ENCODE results near the gene HIF1AN.

HIF1AN gene

DNA sequence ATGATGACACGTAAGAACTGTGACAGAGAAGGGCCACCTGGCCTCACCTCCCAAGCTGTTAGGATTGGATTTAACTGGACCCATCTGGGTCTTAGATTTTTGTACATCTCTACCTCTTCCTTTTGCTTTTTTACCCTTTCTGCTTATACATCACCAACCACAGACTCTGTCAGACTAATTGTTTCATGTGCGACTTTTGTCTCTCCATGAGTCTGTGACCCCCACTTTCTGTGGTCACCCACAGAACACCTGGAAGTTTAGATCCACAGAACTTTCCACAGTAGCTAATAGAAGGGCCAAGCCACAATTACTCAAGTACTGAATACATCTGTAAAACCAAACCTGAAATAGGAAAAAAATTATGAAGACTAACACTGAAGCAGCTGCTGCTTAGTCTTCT, 39.2 kb upstream of the HIF1AN start:
- H3K4ac ChIP-seq (ENCODE audit: low read depth in 1 of 2, low read length in 2 of 2) = no peak overlapping the region
- no peak overlapping the region for H3K18ac ChIP-seq (ENCODE audit: low read depth in 1 of 2, low read length in 2 of 2)
- 86% methylated on average over 2 of the region's 2 CpGs for WGBS

DNA sequence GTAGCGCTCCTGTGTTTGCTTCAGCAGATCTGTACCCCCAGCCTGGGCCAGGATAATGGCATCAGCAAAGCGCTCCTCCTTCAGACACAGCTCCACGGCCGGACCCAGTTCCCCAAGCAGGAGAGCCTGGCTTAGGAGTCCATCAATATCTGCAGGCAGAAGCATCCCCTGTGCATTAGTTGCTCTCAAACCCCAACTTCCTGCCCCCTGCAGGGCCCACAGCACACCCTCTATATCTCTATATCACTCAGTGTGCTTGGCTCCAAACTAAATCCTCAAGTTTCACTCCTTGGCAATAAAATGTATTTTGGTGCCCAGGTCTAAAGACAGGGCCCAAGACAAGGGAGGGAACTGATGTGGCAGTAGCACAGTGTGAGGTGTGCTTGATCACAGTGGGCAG, 37.7 kb upstream of the HIF1AN start:
- no peak overlapping the region for H3K9ac ChIP-seq (ENCODE audit: low read length)
- 98% methylated on average over 4 of the region's 4 CpGs for WGBS
- peaks cover 26 to 57% of the 10 kb centered on the region in 2 experiments for H3K36me3 ChIP-seq (ENCODE audit: control insufficient read depth in 1 of 2, insufficient read depth in 2 of 2, low read depth in 1 of 2, low read length in 2 of 2)
- no peak overlapping the region for H2AK5ac ChIP-seq (ENCODE audit: low read length, severe bottlenecking)
- H3K23ac ChIP-seq (ENCODE audit: low read length in 2 of 2) = no peak overlapping the region
- H2BK5ac ChIP-seq (ENCODE audit: low read depth, low read length, poor library complexity, severe bottlenecking) = no peak overlapping the region
- H3K4me3 ChIP-seq (ENCODE audit: insufficient read depth in 1 of 2, low read depth in 1 of 2, low read length in 2 of 2) = no peak overlapping the region
- peaks cover 0 to 8% of the 10 kb centered on the region in 2 experiments for H3K27me3 ChIP-seq (ENCODE audit: control insufficient read depth in 1 of 2, insufficient read depth in 1 of 2, low read length in 2 of 2)
- H2AFZ ChIP-seq (ENCODE audit: low read depth, low read length) = no peak overlapping the region
- no peak overlapping the region for H3K4me2 ChIP-seq (ENCODE audit: low read length, poor library complexity, severe bottlenecking)
- H2BK120ac ChIP-seq (ENCODE audit: low read depth, low read length) = no peak overlapping the region
- no peak overlapping the region for H4K91ac ChIP-seq (ENCODE audit: low read length)
- H3K9me3 ChIP-seq (ENCODE audit: control insufficient read depth, low read length) = no peaks in the 10 kb centered on the region
- no peak overlapping the region for H3K18ac ChIP-seq (ENCODE audit: low read depth in 1 of 2, low read length in 2 of 2)
- H3K4me1 ChIP-seq (ENCODE audit: control insufficient read depth, insufficient read depth, low read depth, low read length) = no peaks in the 10 kb centered on the region
- no peak overlapping the region for H3K4ac ChIP-seq (ENCODE audit: low read depth in 1 of 2, low read length in 2 of 2)
- H2BK15ac ChIP-seq (ENCODE audit: low read depth, poor library complexity, severe bottlenecking) = no peak overlapping the region
- no peak overlapping the region for H3K14ac ChIP-seq (ENCODE audit: low read length in 2 of 2)
- DNase-seq = no peak
- no peak overlapping the region for H2BK12ac ChIP-seq (ENCODE audit: low read length in 2 of 2)
- H3K79me1 ChIP-seq (replicated peaks; ENCODE audit: low read length, poor library complexity, severe bottlenecking) = no peaks in the 10 kb centered on the region
- no peak overlapping the region for H3K27ac ChIP-seq (ENCODE audit: low read length, poor library complexity, severe bottlenecking)
- H4K8ac ChIP-seq (ENCODE audit: low read length) = no peak overlapping the region

More for the DNA sequence above, 39.2 kb upstream of the HIF1AN start:
- H2BK5ac ChIP-seq (ENCODE audit: low read depth, low read length, poor library complexity, severe bottlenecking) = no peak overlapping the region
- no peak overlapping the region for H2AK5ac ChIP-seq (ENCODE audit: low read length, severe bottlenecking)
- DNase-seq = no peak
- no peak overlapping the region for H4K91ac ChIP-seq (ENCODE audit: low read length)
- H3K4me1 ChIP-seq (ENCODE audit: control insufficient read depth, insufficient read depth, low read depth, low read length) = no peaks in the 10 kb centered on the region
- H3K9me3 ChIP-seq (ENCODE audit: control insufficient read depth, low read length) = no peaks in the 10 kb centered on the region
- H3K9ac ChIP-seq (ENCODE audit: low read length) = no peak overlapping the region
- H3K4me3 ChIP-seq (ENCODE audit: insufficient read depth in 1 of 2, low read depth in 1 of 2, low read length in 2 of 2) = no peak overlapping the region
- no peak overlapping the region for H2BK12ac ChIP-seq (ENCODE audit: low read length in 2 of 2)
- no peak overlapping the region for H2BK15ac ChIP-seq (ENCODE audit: low read depth, poor library complexity, severe bottlenecking)
- no peak overlapping the region for H3K4me2 ChIP-seq (ENCODE audit: low read length, poor library complexity, severe bottlenecking)
- H3K36me3 ChIP-seq (ENCODE audit: control insufficient read depth in 1 of 2, insufficient read depth in 2 of 2, low read depth in 1 of 2, low read length in 2 of 2) = peaks cover 22 to 51% of the 10 kb centered on the region in 2 experiments
- peaks cover 0 to 8% of the 10 kb centered on the region in 2 experiments for H3K27me3 ChIP-seq (ENCODE audit: control insufficient read depth in 1 of 2, insufficient read depth in 1 of 2, low read length in 2 of 2)
- no peak overlapping the region for H3K27ac ChIP-seq (ENCODE audit: low read length, poor library complexity, severe bottlenecking)
- H3K14ac ChIP-seq (ENCODE audit: low read length in 2 of 2) = no peak overlapping the region
- no peak overlapping the region for H4K8ac ChIP-seq (ENCODE audit: low read length)
- H2AFZ ChIP-seq (ENCODE audit: low read depth, low read length) = no peak overlapping the region
- H3K79me1 ChIP-seq (replicated peaks; ENCODE audit: low read length, poor library complexity, severe bottlenecking) = no peaks in the 10 kb centered on the region
- no peak overlapping the region for H3K23ac ChIP-seq (ENCODE audit: low read length in 2 of 2)
- no peak overlapping the region for H2BK120ac ChIP-seq (ENCODE audit: low read depth, low read length)

DNA sequence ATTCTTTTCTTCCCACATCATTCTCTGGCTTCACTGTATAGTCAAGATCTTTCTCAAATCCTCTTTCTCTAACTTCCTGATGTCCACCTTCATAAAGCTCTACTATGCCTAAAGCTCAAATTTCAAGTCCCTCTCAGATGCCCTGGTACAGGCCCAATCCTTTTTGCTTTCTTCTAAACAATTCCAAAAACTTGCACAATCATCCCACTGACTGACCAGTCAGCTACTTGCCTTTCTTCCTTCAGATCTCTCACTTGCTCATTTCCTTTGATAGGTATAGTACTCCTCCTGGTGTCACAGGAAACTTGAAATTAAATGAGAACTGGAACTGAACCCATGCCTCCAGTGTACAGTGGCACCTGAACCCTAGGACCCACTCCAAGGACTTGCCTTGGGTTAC, 34.3 kb upstream of the HIF1AN start:
- Histone ChIP-seq H2AK5ac (ENCODE audit: low read length, severe bottlenecking) (no peak overlapping the region), H4K91ac (ENCODE audit: low read length) (no peak overlapping the region), H3K4me3 (ENCODE audit: insufficient read depth in 1 of 2, low read depth in 1 of 2, low read length in 2 of 2) (no peak overlapping the region), H3K36me3 (ENCODE audit: control insufficient read depth in 1 of 2, insufficient read depth in 2 of 2, low read depth in 1 of 2, low read length in 2 of 2) (peaks cover 31 to 51% of the 10 kb centered on the region in 2 experiments), H3K27me3 (ENCODE audit: control insufficient read depth in 1 of 2, insufficient read depth in 1 of 2, low read length in 2 of 2) (peaks cover 0 to 12% of the 10 kb centered on the region in 2 experiments), H2BK5ac (ENCODE audit: low read depth, low read length, poor library complexity, severe bottlenecking) (no peak overlapping the region), H2BK15ac (ENCODE audit: low read depth, poor library complexity, severe bottlenecking) (no peak overlapping the region), H3K4me1 (ENCODE audit: control insufficient read depth, insufficient read depth, low read depth, low read length) (no peaks in the 10 kb centered on the region), H3K27ac (ENCODE audit: low read length, poor library complexity, severe bottlenecking) (no peak overlapping the region), H2BK12ac (ENCODE audit: low read length in 2 of 2) (no peak overlapping the region), H2BK120ac (ENCODE audit: low read depth, low read length) (no peak overlapping the region), H3K9me3 (ENCODE audit: control insufficient read depth, low read length) (no peaks in the 10 kb centered on the region), H3K23ac (ENCODE audit: low read length in 2 of 2) (no peak overlapping the region), H3K9ac (ENCODE audit: low read length) (no peak overlapping the region), H3K14ac (ENCODE audit: low read length in 2 of 2) (no peak overlapping the region), H4K8ac (ENCODE audit: low read length) (no peak overlapping the region), H2AFZ (ENCODE audit: low read depth, low read length) (no peak overlapping the region), H3K4me2 (ENCODE audit: low read length, poor library complexity, severe bottlenecking) (no peak overlapping the region), H3K4ac (ENCODE audit: low read depth in 1 of 2, low read length in 2 of 2) (no peak overlapping the region), H3K79me1 (replicated peaks; ENCODE audit: low read length, poor library complexity, severe bottlenecking) (no peaks in the 10 kb centered on the region), H3K18ac (ENCODE audit: low read depth in 1 of 2, low read length in 2 of 2) (no peak overlapping the region)
- DNase-seq = no peak

DNA sequence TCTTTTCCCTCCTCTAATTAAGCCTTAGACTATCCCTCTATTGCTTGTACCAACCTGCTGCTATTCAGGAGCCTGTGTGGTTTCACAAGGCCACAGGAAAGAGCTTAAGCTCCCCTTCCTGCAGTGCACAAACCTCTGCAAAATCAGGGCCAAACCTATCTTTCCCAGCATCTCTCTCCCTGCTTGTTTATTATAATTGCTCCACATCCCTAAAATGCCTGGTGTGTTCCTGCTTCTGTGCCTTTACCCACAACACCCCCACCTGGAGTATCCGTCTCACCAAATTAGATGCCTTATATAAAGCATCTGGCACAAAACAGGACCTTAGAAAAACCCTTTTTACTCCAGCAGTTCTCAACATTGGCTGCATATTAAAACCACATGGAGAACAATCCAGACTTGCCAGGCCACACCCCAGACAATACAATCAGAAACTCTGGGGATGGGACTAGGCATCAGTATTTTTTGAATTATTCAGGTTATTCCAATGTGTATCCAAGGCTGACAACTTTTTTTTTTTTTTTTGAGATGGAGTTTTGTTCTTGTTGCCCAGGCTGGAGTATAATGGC, 32.7 kb upstream of the HIF1AN start:
- Histone ChIP-seq H2BK12ac (ENCODE audit: low read length in 2 of 2) (no peak overlapping the region), H2BK120ac (ENCODE audit: low read depth, low read length) (no peak overlapping the region), H2BK5ac (ENCODE audit: low read depth, low read length, poor library complexity, severe bottlenecking) (no peak overlapping the region), H3K27me3 (ENCODE audit: control insufficient read depth in 1 of 2, insufficient read depth in 1 of 2, low read length in 2 of 2) (peaks cover 0 to 12% of the 10 kb centered on the region in 2 experiments), H3K9me3 (ENCODE audit: control insufficient read depth, low read length) (no peaks in the 10 kb centered on the region), H3K4me1 (ENCODE audit: control insufficient read depth, insufficient read depth, low read depth, low read length) (peaks cover 4% of the 10 kb centered on the region), H3K23ac (ENCODE audit: low read length in 2 of 2) (no peak overlapping the region), H3K14ac (ENCODE audit: low read length in 2 of 2) (no peak overlapping the region), H3K4me2 (ENCODE audit: low read length, poor library complexity, severe bottlenecking) (no peak overlapping the region), H4K8ac (ENCODE audit: low read length) (no peak overlapping the region), H3K4me3 (ENCODE audit: insufficient read depth in 1 of 2, low read depth in 1 of 2, low read length in 2 of 2) (no peak overlapping the region), H2BK15ac (ENCODE audit: low read depth, poor library complexity, severe bottlenecking) (no peak overlapping the region), H3K27ac (ENCODE audit: low read length, poor library complexity, severe bottlenecking) (no peak overlapping the region), H3K9ac (ENCODE audit: low read length) (no peak overlapping the region), H4K91ac (ENCODE audit: low read length) (no peak overlapping the region), H2AK5ac (ENCODE audit: low read length, severe bottlenecking) (no peak overlapping the region), H3K18ac (ENCODE audit: low read depth in 1 of 2, low read length in 2 of 2) (no peak overlapping the region), H3K4ac (ENCODE audit: low read depth in 1 of 2, low read length in 2 of 2) (no peak overlapping the region), H2AFZ (ENCODE audit: low read depth, low read length) (no peak overlapping the region), H3K36me3 (ENCODE audit: control insufficient read depth in 1 of 2, insufficient read depth in 2 of 2, low read depth in 1 of 2, low read length in 2 of 2) (peaks cover 28 to 44% of the 10 kb centered on the region in 2 experiments), H3K79me1 (replicated peaks; ENCODE audit: low read length, poor library complexity, severe bottlenecking) (no peaks in the 10 kb centered on the region)
- DNase-seq = no peak
- WGBS = 95% methylated on average over 1 of the region's 1 CpG
